HG03342 (cell line): Measurements from ENCODE around the gene ACTN4.

Experiments used
- ATAC-seq: cut with Tn5 transposase; IDR thresholded peaks from one replicate; pipeline ENCODE4 v1.9.1; 2021; ENCODE audit warnings: mild to moderate bottlenecking, moderate library complexity; ENCODE audit not compliant: unreplicated experiment

Gene ACTN4

GRCh38 chr19:38676878-38677646 is 29.6 kb downstream of the ACTN4 start:
- no peak for ATAC-seq

- ATAC-seq: no peak
Measured at GRCh38 chr19:38678217-38678890, 30.9 kb downstream of the ACTN4 start.

- ATAC-seq: no peak
Measured at GRCh38 chr19:38678891-38679494, 31.5 kb downstream of the ACTN4 start.

- ATAC-seq: no peak
Measured at GRCh38 chr19:38679839-38680238, 32.4 kb downstream of the ACTN4 start.

GRCh38 chr19:38682195-38682867 is 34.9 kb downstream of the ACTN4 start:
- no peak for ATAC-seq

- ATAC-seq: no peak
Measured at GRCh38 chr19:38682872-38683392, 35.5 kb downstream of the ACTN4 start.

GRCh38 chr19:38683393-38684077 is 36.1 kb downstream of the ACTN4 start:
- ATAC-seq: no peak

GRCh38 chr19:38684078-38684861 is 36.8 kb downstream of the ACTN4 start:
- no peak for ATAC-seq

GRCh38 chr19:38684862-38685665 is 37.6 kb downstream of the ACTN4 start:
- no peak for ATAC-seq

- no peak for ATAC-seq
Measured at GRCh38 chr19:38685666-38686529, 38.4 kb downstream of the ACTN4 start.

GRCh38 chr19:38686530-38686888 is 39.1 kb downstream of the ACTN4 start:
- ATAC-seq: no peak

- no peak for ATAC-seq
Measured at GRCh38 chr19:38687837-38688378, 40.5 kb downstream of the ACTN4 start.

- no peak for ATAC-seq
Measured at GRCh38 chr19:38690146-38690545, 42.7 kb downstream of the ACTN4 start.

GRCh38 chr19:38690832-38691231 is 43.4 kb downstream of the ACTN4 start:
- no peak for ATAC-seq

- no peak for ATAC-seq
Measured at GRCh38 chr19:38691938-38692457, 44.5 kb downstream of the ACTN4 start.

- ATAC-seq: no peak
Measured at GRCh38 chr19:38692458-38693379, 45.3 kb downstream of the ACTN4 start.
